Measurements from ENCODE around the gene ARID4A.

ARID4A gene

GRCh38 chr14:58309086-58309485, 10.7 kb downstream of the ARID4A start:
- TF ChIP-seq CTCF (IDR thresholded peaks at IDR 0.05; ENCODE audit: borderline replicate concordance, extremely low read depth, low read length, poor library complexity, severe bottlenecking) = no peak
- no peak for TF ChIP-seq EZH2 (IDR thresholded peaks at IDR 0.05; ENCODE audit: borderline replicate concordance, low read depth, low read length, severe bottlenecking)
- H3K4me3 ChIP-seq (ENCODE audit: low read depth in 1 of 2, low read length in 2 of 2) = no peak overlapping the region
- no peak overlapping the region for H3K9ac ChIP-seq (ENCODE audit: low read depth, low read length)
- H3K27me3 ChIP-seq (ENCODE audit: insufficient read depth, low read length, poor library complexity) = no peaks in the 10 kb centered on the region
- ATAC-seq (ENCODE audit: insufficient read depth, low read depth) (no peak), DNase-seq (no peak)
- H2AFZ ChIP-seq (ENCODE audit: low read depth, low read length) = no peak overlapping the region
- peaks cover 54% of the 10 kb centered on the region for H3K36me3 ChIP-seq (ENCODE audit: insufficient read depth, low read length)
- no peak overlapping the region for H3K27ac ChIP-seq (ENCODE audit: low read length)
- H3K9me3 ChIP-seq (ENCODE audit: insufficient read depth, low read length, severe bottlenecking) = no peaks in the 10 kb centered on the region
- no peaks in the 10 kb centered on the region for H3K4me1 ChIP-seq (ENCODE audit: insufficient read depth, low read length)
- no peaks in the 10 kb centered on the region for H4K20me1 ChIP-seq (ENCODE audit: insufficient read depth, low read length)
- H3K79me2 ChIP-seq (ENCODE audit: insufficient read depth, low read length) = peaks cover 13% of the 10 kb centered on the region
- no peak overlapping the region for H3K4me2 ChIP-seq (ENCODE audit: insufficient read depth, low read length)

GRCh38 chr14:58313699-58314098, 15.3 kb downstream of the ARID4A start:
- TF ChIP-seq EZH2 (IDR thresholded peaks at IDR 0.05; ENCODE audit: borderline replicate concordance, low read depth, low read length, severe bottlenecking) (no peak), CTCF (IDR thresholded peaks at IDR 0.05; ENCODE audit: borderline replicate concordance, extremely low read depth, low read length, poor library complexity, severe bottlenecking) (no peak)
- Histone ChIP-seq H3K9me3 (ENCODE audit: insufficient read depth, low read length, severe bottlenecking) (no peaks in the 10 kb centered on the region), H3K4me3 (ENCODE audit: low read depth in 1 of 2, low read length in 2 of 2) (no peak overlapping the region), H3K36me3 (ENCODE audit: insufficient read depth, low read length) (peaks cover 45% of the 10 kb centered on the region), H3K9ac (ENCODE audit: low read depth, low read length) (no peak overlapping the region), H4K20me1 (ENCODE audit: insufficient read depth, low read length) (no peaks in the 10 kb centered on the region; the same call in 1 of the 2 replicates), H3K4me1 (ENCODE audit: insufficient read depth, low read length) (no peaks in the 10 kb centered on the region), H3K4me2 (ENCODE audit: insufficient read depth, low read length) (no peak overlapping the region), H2AFZ (ENCODE audit: low read depth, low read length) (no peak overlapping the region), H3K27me3 (ENCODE audit: insufficient read depth, low read length, poor library complexity) (no peaks in the 10 kb centered on the region), H3K79me2 (ENCODE audit: insufficient read depth, low read length) (peaks cover 6% of the 10 kb centered on the region), H3K27ac (ENCODE audit: low read length) (no peak overlapping the region)
- no peak for DNase-seq
- ATAC-seq (ENCODE audit: insufficient read depth, low read depth) = no peak

GRCh38 chr14:58315606-58316005, 17.3 kb downstream of the ARID4A start:
- Histone ChIP-seq H3K27me3 (ENCODE audit: insufficient read depth, low read length, poor library complexity) (no peaks in the 10 kb centered on the region), H3K4me1 (ENCODE audit: insufficient read depth, low read length) (no peaks in the 10 kb centered on the region), H3K36me3 (ENCODE audit: insufficient read depth, low read length) (peaks cover 42% of the 10 kb centered on the region), H3K9me3 (ENCODE audit: insufficient read depth, low read length, severe bottlenecking) (no peaks in the 10 kb centered on the region), H3K79me2 (ENCODE audit: insufficient read depth, low read length) (peaks cover 6% of the 10 kb centered on the region; the same call in 1 of the 2 replicates), H3K9ac (ENCODE audit: low read depth, low read length) (no peak overlapping the region), H3K27ac (ENCODE audit: low read length) (no peak overlapping the region), H4K20me1 (ENCODE audit: insufficient read depth, low read length) (no peaks in the 10 kb centered on the region; the same call in 1 of the 2 replicates), H3K4me3 (ENCODE audit: low read depth in 1 of 2, low read length in 2 of 2) (no peak overlapping the region), H2AFZ (ENCODE audit: low read depth, low read length) (no peak overlapping the region), H3K4me2 (ENCODE audit: insufficient read depth, low read length) (no peak overlapping the region)
- no peak for ATAC-seq (ENCODE audit: insufficient read depth, low read depth)
- no peak for DNase-seq
- no peak for TF ChIP-seq EZH2 (IDR thresholded peaks at IDR 0.05; ENCODE audit: borderline replicate concordance, low read depth, low read length, severe bottlenecking)
- no peak for TF ChIP-seq CTCF (IDR thresholded peaks at IDR 0.05; ENCODE audit: borderline replicate concordance, extremely low read depth, low read length, poor library complexity, severe bottlenecking)

GRCh38 chr14:58327019-58327418, 28.7 kb downstream of the ARID4A start:
- DNase-seq = no peak
- no peaks in the 10 kb centered on the region for H3K27me3 ChIP-seq (ENCODE audit: insufficient read depth, low read length, poor library complexity)
- H3K9ac ChIP-seq (ENCODE audit: low read depth, low read length) = no peak overlapping the region
- ATAC-seq (ENCODE audit: insufficient read depth, low read depth) = no peak
- H3K79me2 ChIP-seq (ENCODE audit: insufficient read depth, low read length) = peaks cover 9% of the 10 kb centered on the region; the same call in 1 of the 2 replicates
- H2AFZ ChIP-seq (ENCODE audit: low read depth, low read length) = no peak overlapping the region
- no peaks in the 10 kb centered on the region for H3K9me3 ChIP-seq (ENCODE audit: insufficient read depth, low read length, severe bottlenecking)
- H3K27ac ChIP-seq (ENCODE audit: low read length) = no peak overlapping the region
- H3K4me2 ChIP-seq (ENCODE audit: insufficient read depth, low read length) = no peak overlapping the region
- H3K36me3 ChIP-seq (ENCODE audit: insufficient read depth, low read length) = peaks cover 62% of the 10 kb centered on the region
- TF ChIP-seq EZH2 (IDR thresholded peaks at IDR 0.05; ENCODE audit: borderline replicate concordance, low read depth, low read length, severe bottlenecking) (no peak), CTCF (IDR thresholded peaks at IDR 0.05; ENCODE audit: borderline replicate concordance, extremely low read depth, low read length, poor library complexity, severe bottlenecking) (no peak)
- peaks cover 23% of the 10 kb centered on the region for H3K4me1 ChIP-seq (ENCODE audit: insufficient read depth, low read length)
- H3K4me3 ChIP-seq (ENCODE audit: low read depth in 1 of 2, low read length in 2 of 2) = no peak overlapping the region
- H4K20me1 ChIP-seq (ENCODE audit: insufficient read depth, low read length) = no peaks in the 10 kb centered on the region

Measured in DND-41 (cell line).